HG03575 (cell line): ENCODE data around the gene TMEM116.
"Not testable (repeated sequence)": the region's sequence is repeated elsewhere in the genome, so short reads cannot be mapped to it uniquely, and the experiment has no call there.

ENCODE experiments used
- ATAC-seq: cut with Tn5 transposase; IDR thresholded peaks from one replicate; pipeline ENCODE4 v1.9.1; 2021; ENCODE audit not compliant: unreplicated experiment, insufficient number of reproducible peaks, low FRiP score; ENCODE audit errors: extremely low read depth

TMEM116 gene

DNA sequence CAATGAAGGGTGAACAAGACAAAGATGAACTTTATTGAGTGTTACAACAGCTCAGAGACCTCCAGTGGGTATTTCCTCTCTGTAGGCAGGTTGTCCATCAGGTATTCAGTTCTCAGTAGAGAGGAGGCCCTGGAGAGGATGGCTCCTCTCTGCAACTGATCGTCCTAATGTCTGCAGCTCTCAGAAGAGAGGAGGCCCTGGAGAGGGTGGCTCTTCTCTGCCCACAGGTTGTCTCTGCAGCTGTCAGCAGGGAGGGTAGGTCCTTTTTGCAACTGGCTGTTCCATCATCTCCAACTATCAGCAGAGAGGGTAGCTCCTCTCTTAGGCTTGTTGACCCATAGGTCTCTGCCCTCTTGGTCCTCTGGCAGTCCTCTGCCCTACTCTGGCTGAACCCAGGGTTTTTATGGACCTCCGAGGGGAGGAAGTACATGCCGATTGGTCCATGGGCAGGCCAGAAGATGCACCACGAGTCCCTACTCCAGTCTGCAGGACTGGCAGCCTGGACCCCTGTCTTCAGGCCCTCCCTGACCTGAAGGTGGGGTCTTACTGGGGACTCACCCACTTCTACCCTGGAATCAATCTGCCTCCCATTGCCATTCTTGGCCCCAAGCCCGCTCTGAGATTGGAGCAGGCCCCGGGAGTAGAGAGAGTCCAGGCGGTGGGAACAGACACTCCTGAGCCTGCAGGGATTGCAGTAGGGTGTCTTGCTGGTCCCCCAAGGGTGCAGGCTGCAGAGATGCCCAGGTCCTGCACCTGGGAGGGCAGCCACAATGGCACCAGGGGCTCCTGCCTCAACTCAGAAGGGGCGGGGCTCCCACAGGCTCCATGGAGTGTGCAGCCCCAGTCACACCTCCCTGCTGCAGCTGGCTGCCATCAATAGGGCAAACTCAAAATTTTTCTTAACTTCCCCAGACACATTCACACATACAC lies 2.3 kb downstream of the TMEM116 start:
- no peak for ATAC-seq

DNA sequence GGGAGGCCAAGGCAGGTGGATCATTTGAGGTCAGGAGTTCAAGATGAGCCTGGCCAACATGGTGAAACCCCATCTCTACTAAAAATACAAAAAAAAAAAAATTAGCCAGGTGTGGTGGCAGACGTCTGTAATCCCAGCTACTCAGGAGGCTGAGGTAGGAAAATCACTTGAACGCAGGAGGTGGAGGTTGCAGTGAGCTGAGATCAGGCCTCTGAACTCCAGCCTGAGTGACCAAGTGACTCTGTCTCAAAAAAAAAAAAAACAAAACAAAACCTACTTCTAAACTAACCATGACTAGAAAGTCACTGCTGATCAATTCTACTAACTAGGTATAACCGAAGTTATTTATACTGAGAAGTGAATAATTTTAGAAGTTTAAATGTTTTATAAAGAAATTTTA lies 3.4 kb downstream of the TMEM116 start:
- ATAC-seq, result not testable (repeated sequence)

DNA sequence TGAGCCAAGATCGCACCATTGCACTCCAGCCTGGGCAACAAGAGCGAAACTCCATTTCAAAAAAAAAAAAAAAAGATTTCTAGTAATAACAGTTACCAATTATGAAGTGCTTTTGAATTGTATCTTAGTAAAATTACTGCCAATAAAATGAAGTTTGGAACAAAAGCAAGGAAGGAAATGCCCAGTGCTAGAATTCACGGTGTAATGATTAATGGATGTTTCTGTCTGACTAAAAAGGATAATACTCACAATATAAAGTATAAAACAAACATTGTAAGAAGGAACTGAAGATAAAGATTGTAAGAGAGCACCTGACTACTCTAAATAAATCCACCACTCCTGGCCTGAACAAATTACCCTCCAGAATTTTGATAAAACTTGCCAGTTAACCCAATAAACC lies 4.0 kb downstream of the TMEM116 start:
- ATAC-seq, result no peak

DNA sequence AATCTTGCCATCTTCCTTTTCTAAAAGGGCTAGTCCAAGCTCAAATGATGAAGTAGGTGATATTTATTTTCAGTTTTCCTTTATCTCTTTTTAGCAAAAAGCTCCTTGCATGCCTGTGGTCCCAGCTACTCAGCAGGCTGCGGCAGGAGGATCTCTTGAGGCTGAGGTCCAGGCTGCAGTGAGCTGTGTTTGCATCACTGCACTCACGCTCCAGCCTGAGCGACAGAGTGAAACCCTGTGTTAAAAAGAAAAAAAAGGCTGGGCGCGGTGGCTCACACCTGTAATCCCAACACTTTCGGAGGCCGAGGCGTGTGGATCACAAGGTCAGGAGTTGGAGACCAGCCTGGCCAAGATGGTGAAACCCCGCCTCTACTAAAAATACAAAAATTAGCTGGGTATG lies 5.0 kb downstream of the TMEM116 start:
- no peak for ATAC-seq

DNA sequence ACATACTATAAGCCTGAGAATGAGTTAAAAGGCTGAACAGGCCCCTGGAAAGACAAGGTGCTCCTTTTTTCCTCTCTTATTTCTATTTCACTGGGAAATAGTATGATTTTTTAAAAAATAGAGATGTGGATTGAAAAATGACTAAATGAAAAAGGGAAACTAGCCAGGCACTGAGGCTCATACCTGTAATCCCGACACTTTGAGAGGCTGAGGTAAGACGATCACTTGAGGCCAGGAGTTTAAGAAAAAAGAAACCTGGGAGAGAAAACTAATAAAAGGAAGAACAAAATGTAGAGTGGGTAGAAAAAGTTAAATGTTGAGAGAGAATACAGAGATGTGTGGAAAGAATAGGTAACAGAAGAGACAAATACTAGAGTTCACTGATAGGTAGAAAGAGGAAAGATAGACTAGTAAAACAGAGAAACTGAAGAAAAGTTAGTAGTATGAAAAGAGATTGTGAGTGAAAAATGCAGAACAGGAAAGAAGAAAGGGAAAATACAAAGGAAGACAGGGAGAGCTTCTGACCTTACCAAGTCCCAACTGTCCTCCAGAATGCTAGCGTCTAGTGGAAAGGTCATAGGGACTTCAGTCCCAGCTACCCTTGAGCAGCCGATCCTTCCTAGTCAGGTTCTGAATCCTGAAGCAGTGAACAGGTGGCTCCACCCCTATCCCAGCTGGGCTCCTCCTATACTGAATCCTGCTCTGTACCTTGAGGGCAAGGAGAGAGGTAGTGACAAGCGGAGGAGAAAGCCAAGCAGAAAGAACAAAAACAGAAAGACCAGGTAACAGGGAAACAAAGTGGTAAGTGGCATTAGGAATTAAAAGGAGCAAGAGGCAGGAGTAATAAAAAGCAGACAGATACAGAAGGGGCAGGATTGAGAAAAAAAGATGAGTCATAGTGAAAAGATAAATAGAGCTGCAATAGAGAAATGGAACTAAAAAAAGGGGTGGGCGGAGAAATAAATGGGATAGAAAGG lies 7.3 kb downstream of the TMEM116 start:
- ATAC-seq, result no peak

DNA sequence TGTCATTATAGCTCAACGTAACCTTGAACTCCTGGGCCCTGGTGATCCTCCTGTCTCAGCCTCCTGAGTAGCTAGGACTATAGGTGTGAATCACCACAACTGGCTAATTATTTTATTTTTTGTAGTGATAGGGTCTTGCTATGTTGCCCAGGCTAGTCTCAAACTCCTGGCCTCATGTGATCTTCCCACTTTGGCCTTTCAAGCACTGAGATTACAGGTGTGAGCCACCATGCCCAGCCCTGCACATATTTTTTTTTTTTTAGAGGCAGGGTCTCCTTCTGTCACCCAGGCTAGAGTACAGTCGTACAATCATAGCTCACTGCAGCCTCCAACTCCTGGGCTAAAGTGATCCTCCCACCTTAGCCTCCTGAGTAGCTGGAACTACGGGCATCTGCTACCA lies 8.9 kb downstream of the TMEM116 start:
- ATAC-seq, result no peak

DNA sequence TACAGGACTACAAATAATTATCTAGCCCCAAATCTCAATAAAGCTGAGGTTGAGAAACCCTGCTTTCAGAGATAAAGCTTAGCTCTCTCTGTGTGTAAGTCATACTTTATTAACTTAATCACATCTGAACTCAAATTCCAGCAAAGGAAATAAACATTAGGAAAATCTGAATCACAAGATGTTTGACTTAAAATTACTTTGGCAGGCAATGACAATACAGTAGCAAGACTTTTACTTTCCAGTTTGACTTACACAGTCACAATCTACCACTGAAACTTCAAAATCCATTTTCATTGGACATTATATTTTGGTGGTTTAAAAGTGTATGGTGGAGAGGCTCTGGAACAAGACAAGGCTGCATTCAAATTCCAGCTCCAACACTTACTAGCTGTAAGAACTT lies 11.4 kb downstream of the TMEM116 start:
- no peak for ATAC-seq

DNA sequence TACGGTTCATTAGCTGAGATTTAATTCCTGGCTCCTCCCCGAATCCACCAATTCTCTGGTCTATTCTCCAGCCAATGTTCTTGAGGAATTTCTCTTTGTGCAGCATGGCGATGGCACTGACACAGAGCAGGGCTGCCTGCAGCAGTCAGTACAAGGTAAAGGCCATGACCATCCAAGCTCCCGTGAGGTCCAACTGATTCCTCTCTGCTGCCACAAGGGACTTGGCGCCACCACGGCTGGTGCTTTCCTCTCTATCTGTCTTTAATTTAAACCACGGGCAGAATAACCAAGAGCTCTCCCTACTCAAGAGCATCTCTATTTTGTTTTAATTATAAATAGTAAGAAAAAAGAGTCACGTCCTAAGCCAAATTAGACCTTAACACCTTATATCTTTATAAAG lies 12.1 kb downstream of the TMEM116 start:
- ATAC-seq, result no peak

DNA sequence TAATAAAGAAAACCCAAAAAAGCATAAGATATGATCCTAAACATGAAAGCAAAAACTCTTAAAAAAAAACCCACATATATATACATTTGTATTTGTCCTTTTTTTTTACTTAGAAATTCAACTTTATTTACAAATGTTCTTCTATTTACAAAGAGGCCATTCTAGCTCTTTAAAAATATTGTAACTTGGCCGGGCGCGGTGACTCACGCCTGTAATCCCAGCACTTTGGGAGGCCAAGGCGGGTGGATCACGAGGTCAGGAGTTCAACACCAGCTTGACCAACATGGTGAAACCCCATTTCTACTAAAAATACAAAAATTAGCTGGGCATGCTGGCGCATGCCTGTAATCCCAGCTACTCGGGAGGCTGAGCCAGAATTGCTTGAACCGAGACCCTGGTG lies 13.8 kb downstream of the TMEM116 start:
- ATAC-seq, result not testable (repeated sequence)

DNA sequence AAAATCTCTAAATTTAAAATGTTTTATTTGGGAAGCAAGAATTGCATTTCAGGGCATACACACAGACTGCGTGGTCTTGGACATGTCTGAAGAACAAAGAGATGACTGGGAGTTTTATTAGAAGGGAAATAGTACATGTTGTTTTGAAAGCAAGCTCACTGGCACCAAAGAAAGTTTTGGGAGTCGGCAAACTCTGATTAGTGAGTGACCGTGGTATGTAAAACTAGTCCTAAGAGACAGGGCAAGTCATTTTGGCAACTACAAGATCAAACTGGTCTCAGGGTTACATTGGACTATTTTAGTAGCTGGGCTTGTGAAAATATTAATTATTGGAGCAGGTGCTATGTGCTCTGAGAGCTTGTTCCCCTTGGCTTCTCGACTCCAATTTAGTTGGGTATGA lies 14.9 kb downstream of the TMEM116 start:
- ATAC-seq, result no peak

DNA sequence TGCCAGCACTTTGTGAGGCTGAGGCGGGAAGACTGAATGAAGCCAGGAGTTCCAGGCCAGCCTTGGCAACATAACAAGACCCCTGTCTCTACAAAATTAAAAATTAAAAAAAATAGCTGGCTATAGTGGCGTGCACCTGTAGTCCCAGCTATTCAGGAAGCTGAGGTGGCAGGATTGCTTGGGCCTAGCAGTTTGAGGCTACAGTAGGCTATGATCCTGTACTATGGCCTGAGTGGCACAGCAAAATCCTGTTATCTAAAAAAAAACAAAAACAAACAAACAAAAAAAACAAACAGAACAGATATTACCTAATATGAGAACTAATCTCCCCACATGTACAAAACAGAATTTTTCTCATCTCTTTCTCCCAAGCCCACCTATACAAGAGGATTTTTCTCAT lies 15.7 kb downstream of the TMEM116 start:
- no peak for ATAC-seq

DNA sequence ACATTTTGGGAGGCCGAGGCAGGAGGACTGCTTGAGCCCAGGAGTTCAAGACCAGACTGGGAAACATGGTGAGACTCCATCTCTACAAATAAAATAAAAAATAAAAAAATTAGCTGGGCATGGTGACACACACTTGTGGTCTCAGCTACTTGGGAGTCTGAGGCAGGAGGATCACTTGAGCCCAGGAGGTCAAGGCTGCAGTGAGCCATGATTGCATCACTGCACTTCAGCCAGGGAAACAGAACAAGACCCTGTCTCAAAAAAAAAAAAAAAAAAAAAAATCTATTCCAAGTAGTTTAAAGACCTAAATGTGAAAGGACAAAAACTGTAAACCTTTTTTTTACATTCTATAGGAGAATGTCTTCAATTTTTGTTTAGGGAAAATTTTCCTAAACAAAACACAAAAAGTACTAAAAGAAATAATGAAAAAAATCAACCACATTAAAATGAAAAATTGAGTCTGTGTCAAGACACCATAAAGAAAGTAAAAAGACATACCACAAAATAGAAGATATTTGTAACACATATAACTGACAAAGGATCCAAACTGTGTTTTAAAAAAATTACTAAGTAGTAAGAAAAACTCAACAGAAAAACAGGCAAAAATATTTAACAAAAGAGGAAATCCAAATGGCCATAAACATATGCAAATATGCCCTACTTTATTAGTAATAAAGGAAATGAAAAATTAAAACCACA lies 17.0 kb downstream of the TMEM116 start:
- no peak for ATAC-seq

DNA sequence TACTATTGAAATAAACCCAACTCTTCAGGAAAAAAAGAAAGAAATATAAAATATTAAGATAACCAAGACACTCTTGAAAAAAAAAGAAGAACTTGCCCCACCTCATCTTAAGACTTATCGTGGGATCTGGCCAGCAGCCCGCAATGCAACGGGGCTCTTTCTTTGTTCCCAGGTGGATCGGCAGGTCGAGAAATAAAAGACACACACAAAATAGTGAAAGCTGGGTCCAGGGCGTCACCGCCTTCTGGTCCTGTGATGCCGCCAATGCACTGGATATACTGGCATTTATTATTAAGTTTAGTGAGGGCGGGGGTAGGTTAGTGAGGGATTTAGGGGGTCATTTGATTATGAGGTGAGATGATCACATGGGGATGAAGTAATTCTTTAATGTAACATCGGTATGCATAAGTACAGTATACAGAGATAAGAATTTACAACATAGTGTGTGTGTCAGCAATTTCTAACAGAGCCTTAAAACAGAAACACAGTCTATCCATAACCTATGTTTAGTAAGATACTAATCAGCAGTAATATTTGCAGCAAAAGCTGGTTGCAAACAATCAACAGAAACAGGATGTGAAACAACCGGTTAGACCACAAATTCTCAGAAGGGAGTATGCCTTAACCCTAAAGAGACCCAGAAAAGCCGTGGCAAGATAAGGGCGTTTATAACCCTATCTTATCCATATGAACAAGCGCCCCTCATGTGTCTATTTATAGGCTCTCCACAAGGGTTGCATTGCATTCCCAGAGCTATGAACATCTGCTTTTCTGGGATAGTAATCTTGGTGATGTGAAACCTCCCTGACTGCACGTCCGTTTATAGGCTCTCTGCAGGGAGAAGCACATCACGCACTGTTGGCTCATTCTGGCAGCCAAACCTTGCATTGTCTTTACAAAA lies 18.5 kb downstream of the TMEM116 start:
- not testable (repeated sequence) for ATAC-seq

DNA sequence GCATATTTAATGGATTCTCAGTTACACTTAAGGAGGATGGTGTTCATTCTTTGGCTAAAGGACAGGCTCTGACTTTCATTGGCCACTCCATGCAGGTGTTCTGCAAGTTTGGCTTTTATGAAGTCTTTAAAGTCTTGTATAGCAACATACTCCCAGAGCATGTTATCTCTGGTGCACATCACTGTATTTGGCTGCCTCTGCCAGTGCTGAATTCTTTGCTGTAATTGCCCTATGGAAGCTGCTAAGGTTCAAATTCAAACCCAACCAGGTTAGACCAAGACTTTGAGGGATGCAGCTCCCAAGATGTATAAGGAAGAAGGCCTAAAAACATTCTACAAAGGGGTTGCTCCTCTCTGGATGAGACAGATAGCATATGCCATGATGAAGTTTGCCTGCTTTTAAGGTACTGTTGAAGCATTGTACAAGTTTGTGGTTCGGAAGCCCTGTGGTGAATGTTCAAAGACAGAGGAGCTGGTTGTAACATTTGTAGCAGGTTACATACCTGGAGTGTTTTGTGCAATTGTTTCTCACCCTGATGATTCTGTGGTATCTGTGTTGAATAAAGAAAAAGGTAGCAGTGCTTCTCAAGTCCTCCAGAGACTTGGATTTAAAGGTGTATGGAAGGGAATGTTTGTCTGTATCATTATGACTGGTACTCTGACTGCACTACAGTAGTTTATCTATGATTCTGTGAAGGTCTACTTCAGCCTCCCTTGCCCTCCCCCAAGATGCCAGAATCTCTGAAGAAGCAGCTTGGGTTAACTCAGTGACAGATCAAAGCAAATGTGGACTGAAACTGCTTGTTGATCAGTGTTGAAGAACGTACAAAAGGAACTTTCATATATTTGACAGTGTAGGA lies 19.4 kb downstream of the TMEM116 start:
- ATAC-seq, result no peak

DNA sequence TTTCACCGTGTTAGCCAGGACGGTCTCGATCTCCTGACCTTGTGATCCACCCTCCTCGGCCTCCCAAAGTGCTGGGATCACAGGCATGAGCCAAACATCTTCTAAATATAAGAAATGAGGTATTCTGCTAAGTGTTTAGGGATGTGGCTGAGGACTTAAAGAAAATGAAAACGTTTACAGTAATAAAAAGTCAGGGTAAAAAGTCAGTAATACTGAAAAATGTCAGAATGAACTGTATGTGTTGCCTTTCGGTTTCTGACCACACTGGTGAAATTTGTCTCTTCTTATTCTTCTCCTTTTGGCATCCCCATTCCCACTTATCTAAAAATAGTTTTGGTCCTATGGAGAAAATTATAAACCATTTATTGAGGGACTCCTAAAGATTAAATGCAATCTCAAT lies 20.5 kb downstream of the TMEM116 start:
- no peak for ATAC-seq

DNA sequence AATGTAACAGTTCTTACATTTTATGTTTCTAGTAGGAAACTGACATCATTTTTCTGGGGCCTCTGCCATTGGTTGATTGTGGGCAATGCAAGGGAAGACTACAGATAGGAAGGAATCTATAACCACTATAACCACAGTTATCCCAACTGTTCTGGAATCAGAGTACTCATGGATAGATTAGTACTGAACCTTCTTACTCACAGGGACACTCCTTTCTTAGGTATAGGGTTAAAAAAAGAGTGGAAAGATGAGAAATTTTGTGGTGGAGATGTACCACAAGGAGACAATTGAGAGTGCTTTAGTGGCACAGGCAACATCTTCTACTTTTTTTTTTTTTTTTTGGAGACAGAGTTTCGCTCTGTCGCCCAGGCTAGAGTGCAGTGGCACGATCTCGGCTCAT lies 21.0 kb downstream of the TMEM116 start:
- ATAC-seq, result no peak

DNA sequence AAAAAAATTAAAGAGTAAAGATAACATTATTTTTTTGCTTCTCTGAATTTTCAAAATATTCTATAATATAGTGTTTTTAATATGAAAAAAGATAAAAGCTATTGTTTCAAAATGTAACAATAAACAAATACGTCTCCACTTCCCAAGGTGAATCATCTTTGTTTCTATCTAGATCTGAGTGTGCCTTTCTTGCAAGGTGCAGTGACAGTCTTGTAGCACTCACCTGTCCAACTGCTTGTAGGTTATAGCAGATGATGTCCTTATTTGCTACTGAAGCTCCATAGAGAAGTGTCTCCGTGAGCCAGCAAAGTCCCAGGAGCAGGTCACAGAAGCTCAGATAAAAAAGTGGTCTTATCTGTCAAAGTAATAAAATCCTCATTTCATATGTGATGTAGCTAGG lies 21.4 kb downstream of the TMEM116 start:
- no peak for ATAC-seq
